ENCODE results near the gene DNER. TPM values are rescaled to one million over a fixed set of nuclear protein-coding genes. Genes with fewer than 3 reads are reported as not detected.

The DNER gene
- total and polyA plus RNA-seq, 2 experiments from 2014 or later, result 4.7 to 8.8 TPM

DNA sequence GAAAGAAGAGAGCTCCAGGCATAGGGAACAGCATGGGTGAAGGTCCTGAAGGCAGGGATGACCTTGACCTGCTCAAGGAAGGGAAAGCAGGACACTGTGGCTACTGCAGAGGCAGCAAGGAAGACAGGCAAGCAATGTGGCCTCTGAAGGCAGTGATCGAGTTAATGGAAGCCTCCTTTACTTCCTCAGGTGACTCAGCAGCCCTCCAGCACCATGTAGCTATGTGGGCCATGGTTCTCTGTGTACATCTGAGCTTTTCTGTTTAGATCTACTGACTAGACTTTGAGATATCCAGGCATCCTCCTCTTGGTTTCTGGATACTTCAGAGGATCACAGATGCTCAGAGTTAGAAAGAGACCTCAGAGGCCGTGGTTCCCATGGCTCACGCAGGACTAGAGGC lies 336.0 kb downstream of the DNER start (continued):
- TF ChIP-seq POLR2AphosphoS5 (IDR thresholded peaks at IDR 0.05; ENCODE audit: low read depth) (no peak), STAT1 (IDR thresholded peaks at IDR 0.05; ENCODE audit: unreplicated experiment) (no peak), JUNB (IDR thresholded peaks at IDR 0.05; ENCODE audit: unreplicated experiment) (no peak), ZNF331 (CRISPR knock-in tag; IDR thresholded peaks at IDR 0.05; ENCODE audit: low read depth) (no peak), ZNF114 (CRISPR knock-in tag; IDR thresholded peaks at IDR 0.05) (no peak), CREB1 (CRISPR knock-in tag; IDR thresholded peaks at IDR 0.05; ENCODE audit: low read depth) (no peak), ETS1 (IDR thresholded peaks at IDR 0.05) (no peak)
- TF ChIP-seq, protein P1, sequence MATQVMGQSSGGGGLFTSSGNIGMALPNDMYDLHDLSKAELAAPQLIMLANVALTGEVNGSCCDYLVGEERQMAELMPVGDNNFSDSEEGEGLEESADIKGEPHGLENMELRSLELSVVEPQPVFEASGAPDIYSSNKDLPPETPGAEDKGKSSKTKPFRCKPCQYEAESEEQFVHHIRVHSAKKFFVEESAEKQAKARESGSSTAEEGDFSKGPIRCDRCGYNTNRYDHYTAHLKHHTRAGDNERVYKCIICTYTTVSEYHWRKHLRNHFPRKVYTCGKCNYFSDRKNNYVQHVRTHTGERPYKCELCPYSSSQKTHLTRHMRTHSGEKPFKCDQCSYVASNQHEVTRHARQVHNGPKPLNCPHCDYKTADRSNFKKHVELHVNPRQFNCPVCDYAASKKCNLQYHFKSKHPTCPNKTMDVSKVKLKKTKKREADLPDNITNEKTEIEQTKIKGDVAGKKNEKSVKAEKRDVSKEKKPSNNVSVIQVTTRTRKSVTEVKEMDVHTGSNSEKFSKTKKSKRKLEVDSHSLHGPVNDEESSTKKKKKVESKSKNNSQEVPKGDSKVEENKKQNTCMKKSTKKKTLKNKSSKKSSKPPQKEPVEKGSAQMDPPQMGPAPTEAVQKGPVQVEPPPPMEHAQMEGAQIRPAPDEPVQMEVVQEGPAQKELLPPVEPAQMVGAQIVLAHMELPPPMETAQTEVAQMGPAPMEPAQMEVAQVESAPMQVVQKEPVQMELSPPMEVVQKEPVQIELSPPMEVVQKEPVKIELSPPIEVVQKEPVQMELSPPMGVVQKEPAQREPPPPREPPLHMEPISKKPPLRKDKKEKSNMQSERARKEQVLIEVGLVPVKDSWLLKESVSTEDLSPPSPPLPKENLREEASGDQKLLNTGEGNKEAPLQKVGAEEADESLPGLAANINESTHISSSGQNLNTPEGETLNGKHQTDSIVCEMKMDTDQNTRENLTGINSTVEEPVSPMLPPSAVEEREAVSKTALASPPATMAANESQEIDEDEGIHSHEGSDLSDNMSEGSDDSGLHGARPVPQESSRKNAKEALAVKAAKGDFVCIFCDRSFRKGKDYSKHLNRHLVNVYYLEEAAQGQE (IDR thresholded peaks at IDR 0.05; ENCODE audit: unreplicated experiment), result no peak

GRCh38 chr2:229376866-229377265 lies 337.5 kb downstream of the DNER start:
- Mint-ChIP-seq H3K27ac (no peak overlapping the region), H3K9me3 (peaks cover 16% of the 10 kb centered on the region), H3K4me3 (no peak overlapping the region), H3K27me3 (ENCODE audit: insufficient read depth, low read depth, poor library complexity) (peaks cover 3% of the 10 kb centered on the region), H3K36me3 (ENCODE audit: low read depth) (peaks cover 8% of the 10 kb centered on the region), H3K4me1 (peaks cover 3% of the 10 kb centered on the region; the same call in 1 of the 3 replicates)
- Histone ChIP-seq H3K4me1 (ENCODE audit: insufficient read depth) (no peaks in the 10 kb centered on the region), H3K27ac (ENCODE audit: low read depth) (no peak overlapping the region), H3K27me3 (ENCODE audit: insufficient read depth) (no peaks in the 10 kb centered on the region), H3K79me2 (replicated peaks; ENCODE audit: insufficient read depth) (no peaks in the 10 kb centered on the region), H3K4me3 (no peak overlapping the region), H2AFZ (no peak overlapping the region), H3K4me2 (no peak overlapping the region), H3F3A (replicated peaks; ENCODE audit: low read depth) (no peaks in the 10 kb centered on the region), H3K36me3 (ENCODE audit: insufficient read depth) (no peaks in the 10 kb centered on the region), H4K20me1 (replicated peaks; ENCODE audit: insufficient read depth) (no peaks in the 10 kb centered on the region), H3K9me2 (ENCODE audit: insufficient read depth) (no peaks in the 10 kb centered on the region)
- no peak for ATAC-seq
- no peak for DNase-seq (ENCODE audit: low spot score)
- TF ChIP-seq, protein P2, sequence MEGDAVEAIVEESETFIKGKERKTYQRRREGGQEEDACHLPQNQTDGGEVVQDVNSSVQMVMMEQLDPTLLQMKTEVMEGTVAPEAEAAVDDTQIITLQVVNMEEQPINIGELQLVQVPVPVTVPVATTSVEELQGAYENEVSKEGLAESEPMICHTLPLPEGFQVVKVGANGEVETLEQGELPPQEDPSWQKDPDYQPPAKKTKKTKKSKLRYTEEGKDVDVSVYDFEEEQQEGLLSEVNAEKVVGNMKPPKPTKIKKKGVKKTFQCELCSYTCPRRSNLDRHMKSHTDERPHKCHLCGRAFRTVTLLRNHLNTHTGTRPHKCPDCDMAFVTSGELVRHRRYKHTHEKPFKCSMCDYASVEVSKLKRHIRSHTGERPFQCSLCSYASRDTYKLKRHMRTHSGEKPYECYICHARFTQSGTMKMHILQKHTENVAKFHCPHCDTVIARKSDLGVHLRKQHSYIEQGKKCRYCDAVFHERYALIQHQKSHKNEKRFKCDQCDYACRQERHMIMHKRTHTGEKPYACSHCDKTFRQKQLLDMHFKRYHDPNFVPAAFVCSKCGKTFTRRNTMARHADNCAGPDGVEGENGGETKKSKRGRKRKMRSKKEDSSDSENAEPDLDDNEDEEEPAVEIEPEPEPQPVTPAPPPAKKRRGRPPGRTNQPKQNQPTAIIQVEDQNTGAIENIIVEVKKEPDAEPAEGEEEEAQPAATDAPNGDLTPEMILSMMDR (conservative IDR thresholded peaks at IDR 0.05; ENCODE audit: low read depth in 2 of 2), result no peak
- TF ChIP-seq ZNF114 (CRISPR knock-in tag; IDR thresholded peaks at IDR 0.05) (no peak), NANOG (IDR thresholded peaks at IDR 0.05; ENCODE audit: borderline replicate concordance) (no peak), CREB1 (CRISPR knock-in tag; IDR thresholded peaks at IDR 0.05; ENCODE audit: low read depth) (no peak), ETS1 (IDR thresholded peaks at IDR 0.05) (no peak), STAT1 (IDR thresholded peaks at IDR 0.05; ENCODE audit: unreplicated experiment) (no peak), EZH2 (IDR thresholded peaks at IDR 0.05; ENCODE audit: low read depth, unreplicated experiment) (no peak), JUNB (IDR thresholded peaks at IDR 0.05; ENCODE audit: unreplicated experiment) (no peak), EZH2phosphoT487 (IDR thresholded peaks at IDR 0.05; ENCODE audit: unreplicated experiment) (no peak), ZNF331 (CRISPR knock-in tag; IDR thresholded peaks at IDR 0.05; ENCODE audit: low read depth) (no peak)
- TF ChIP-seq, protein P1 (IDR thresholded peaks at IDR 0.05; ENCODE audit: unreplicated experiment), result no peak

Data from GM23338 (cell line).